ENCODE data around the gene OR5K4.

Gene OR5K4, protein sequence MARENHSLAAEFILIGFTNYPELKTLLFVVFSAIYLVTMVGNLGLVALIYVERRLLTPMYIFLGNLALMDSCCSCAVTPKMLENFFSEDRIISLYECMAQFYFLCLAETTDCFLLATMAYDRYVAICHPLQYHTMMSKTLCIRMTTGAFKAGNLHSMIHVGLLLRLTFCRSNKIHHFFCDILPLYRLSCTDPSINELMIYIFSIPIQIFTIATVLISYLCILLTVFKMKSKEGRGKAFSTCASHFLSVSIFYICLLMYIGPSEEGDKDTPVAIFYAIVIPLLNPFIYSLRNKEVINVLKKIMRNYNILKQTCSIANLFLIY

DNA sequence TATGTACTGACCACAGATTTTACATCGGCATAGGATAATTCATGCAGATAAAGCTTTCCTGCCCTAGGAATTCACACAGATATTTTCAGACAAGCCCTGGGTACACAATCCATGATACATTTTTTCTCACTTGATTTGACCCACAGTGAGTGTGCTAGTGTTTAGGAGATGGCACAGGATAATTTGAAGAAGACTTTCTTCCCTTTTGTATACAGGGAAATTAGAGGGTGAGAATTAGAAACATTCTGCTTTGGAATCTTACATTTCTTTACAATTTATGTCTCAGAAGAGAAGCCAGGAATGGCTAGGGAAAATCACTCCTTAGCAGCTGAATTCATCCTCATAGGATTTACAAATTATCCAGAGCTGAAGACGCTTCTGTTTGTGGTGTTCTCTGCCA lies at the start of gene OR5K4:
TSS of gene OR5K4 (plus strand) at position 301 of the 400 bp plus-strand sequence. CDS start at position 301, 0 bp downstream.
- DNase-seq, result no peak

DNA sequence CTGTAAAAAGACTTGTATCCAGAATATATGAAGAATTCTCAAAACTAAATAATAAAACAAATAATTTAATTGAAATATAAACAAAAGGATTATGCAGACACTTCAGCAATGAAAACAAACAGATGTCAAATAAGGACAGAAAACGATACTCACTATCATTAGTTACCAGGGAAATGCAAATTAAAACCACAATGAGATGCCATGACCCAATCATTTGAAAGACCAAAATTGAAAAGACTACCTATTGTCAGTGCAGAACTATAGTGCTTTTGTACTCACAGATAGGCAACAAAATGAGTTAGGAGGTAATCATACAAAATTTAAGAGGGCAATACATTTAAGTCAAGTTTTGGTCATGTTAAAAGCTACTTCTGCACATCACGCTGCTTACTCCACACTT lies 31.6 kb upstream of the OR5K4 start:
- DNase-seq, result no peak

DNA sequence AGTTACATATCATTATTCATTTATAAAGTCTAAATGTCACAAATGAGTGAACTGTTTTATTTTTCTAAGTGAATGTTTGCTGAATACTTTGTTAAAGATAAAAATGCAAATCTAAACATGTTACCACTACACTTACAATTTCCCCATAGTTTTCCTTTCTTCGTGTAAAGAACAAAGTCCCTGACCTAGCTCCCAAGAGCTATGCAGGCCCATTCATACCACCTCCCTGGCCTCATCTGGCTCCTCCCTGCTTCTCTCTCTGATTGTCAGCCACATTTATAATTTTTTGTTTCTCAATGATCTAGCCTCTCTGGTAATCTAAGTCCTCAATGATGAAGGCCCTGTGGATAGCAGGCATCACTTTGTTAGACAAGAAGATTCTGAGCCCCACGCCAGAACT lies 31.0 kb upstream of the OR5K4 start:
- DNase-seq, result no peak

DNA sequence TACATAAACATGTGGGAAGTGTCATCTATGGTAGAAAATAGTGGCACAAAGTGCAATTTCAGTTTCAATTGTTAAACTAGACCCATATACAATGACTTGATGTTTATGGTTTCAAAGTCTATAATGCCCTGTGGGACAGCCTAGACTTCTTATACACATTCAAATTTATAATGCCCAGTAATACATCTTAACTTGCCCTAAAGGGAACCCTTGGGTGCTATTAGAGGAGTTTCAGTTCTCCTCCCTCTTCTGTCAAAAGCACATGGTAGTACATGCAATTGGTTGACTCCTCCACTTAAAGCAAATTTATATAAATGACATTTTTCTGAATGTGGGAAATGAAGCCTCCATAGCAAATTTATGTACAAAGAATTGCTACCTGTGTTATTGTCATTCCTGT lies 30.2 kb upstream of the OR5K4 start:
- no peak for DNase-seq

DNA sequence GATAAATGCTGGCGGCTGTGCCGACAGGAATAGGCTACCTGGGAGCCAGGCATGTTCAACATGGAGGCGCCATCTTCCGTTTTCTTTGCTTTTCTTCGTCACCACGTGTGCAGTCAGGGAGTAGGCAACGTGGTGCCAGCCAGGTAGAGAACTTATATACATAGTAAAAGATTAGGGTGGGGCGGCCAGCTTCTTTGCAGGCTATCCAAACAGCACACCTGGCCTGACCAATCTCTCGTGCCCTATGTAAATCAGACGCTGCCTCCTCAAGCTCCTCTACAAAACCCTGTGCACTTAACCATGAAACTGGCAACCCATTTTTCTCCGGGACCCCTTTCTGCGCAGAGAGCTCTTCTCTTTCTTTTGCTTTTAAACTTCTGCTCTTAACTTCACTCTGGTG lies 28.6 kb upstream of the OR5K4 start:
- no peak for DNase-seq

DNA sequence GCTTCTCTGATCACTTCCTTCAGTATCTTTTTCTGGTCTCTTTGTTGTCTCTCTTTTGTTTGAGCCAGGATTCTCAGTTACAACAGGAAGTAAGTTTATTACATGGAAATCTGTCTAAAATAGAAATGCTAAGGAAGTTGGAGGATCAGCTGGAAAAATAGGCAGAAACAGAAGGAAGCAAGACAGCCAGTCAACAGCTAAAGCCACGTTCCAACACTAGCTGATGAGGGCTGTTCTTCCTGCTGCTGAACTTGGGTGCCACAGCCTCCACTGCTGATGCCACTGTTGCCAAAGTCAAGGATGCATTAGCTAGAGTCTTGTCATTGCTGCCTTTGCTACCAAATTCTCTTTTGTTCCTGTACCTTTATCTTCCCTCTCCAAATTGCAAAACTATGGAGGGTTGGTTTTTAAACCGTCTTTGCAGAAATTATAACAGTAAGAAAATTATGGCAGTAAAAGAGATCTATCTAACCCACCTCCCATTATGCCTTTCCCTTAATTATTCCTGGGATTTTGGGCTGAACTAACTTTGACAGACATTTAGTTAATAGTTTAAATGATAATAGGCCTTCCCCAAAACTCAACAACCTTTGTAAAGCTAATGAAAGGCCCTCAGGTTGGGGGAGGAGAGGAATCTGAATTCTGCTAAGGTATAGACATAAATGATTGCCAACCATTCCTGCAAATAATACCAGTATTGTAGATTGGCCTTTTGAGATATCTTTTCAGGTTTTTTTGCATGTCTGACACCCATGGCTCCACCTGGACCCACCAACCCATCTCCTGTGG lies 27.4 kb upstream of the OR5K4 start:
- no peak for DNase-seq

DNA sequence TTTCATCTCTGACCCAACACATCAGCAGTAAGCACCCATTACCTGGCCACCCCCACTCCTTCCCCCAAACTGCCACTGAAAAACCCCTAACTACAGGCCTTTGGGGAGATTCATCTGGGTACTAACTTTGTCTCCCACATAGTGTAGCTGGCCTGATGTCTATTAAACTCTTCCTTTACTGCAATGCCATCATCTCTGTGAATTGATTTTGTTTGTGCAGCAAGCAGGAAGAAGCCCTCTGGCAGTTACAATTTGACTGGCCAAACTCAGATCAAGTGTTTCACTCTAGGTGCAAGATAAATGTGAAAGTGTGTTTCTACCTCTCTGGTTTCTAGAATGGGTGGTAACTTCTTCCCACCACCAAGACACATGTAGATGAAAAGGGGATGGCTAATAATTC lies 26.7 kb upstream of the OR5K4 start:
- no peak for DNase-seq

DNA sequence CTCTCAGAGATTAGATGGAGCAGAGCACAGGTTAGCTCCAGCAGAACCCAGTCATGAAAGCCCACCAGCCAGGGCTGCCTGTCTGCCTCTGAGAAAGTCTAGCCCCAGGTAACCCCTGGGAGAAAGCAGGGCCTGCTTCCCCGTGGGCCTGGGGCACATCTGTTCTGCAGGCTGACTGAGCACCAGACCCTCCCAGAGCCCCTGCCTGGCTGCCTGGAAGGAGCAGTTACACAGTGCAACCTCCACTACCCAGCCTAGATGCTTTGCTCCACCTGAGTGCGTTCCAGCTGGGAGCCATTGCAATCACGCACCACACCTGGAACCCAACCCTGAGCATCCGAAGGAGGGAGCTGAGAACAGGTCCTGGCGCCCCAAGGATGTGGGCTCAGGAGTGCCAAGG lies 24.7 kb upstream of the OR5K4 start:
- no peak for DNase-seq

DNA sequence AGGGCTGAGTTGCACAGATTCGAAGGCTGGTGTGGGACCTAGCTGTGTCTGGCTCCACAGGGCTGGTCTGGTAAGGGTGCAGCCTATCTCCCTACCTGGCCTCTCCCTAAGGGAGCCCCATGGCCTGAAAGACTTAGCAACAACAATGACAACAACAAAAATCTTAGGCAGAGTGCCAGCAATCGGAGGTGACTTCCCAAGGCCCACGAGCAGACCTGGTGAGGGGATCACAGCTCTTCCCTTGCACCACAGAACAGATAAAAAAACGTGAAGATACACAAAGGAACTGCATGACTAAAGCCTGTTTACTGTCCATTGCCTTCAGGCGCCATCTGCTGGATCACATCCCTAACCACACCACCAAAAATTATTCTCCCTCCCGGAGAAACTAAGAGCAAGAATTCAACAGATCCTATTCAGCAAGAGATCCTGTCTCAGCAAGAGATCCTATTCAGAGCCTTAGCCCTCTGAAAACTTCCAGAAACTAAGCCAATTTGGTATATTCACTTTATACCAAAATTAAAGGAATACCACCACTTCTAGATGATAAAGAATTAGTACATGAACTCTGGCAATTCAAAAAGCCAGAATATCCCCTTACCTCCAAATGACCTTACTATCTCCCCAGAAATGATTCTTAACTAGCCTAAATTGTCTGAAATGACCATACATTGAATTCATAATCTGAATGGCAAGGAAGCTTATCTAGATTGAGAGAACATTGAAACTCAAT lies 24.1 kb upstream of the OR5K4 start:
- no peak for DNase-seq

DNA sequence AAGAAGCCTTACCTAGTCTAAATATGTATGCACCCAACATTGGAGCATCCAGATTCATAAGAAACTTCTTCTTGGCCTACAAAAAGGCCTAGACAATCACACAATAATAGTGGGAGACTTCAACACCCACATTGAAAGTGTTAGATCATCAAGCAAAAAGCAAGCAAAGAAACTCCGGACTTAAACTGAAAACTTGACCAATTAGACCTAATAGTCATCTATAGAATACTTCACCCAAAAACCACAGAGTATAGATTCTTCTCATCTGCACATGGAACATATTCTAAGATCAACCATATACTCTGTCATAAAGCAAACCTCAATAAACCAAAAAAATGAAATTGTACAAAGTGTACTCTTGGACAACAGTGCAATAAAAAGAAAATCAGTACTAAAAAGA lies 22.3 kb upstream of the OR5K4 start:
- no peak for DNase-seq

DNA sequence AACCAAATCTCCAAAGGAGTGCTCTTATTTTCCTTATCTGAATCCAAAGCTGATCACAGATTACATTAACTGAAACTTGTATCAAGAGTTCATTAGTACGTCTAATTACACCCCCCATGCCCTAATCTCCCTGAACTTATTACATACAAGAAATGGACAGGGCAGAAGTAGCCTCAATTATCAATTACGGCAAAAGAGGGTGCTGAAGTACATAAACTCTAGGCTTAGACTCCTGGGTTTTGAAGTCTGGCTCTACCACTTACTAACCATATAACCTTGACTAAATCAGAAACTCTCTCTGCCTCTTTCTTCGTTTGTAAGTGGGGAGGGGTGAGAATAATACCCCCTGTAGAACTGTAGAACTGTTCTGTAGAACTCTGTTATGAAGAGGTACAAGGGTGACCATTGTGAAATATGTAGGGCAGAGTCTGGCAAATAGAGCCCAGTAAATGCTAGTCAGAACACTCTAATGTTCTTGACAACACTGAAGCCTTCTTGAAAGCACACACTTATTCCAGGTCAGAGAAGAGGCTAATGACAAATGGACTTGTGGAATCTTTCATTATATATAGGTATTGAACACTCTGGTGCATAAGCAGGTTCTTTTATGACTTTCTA lies 19.6 kb upstream of the OR5K4 start:
- DNase-seq, result no peak

DNA sequence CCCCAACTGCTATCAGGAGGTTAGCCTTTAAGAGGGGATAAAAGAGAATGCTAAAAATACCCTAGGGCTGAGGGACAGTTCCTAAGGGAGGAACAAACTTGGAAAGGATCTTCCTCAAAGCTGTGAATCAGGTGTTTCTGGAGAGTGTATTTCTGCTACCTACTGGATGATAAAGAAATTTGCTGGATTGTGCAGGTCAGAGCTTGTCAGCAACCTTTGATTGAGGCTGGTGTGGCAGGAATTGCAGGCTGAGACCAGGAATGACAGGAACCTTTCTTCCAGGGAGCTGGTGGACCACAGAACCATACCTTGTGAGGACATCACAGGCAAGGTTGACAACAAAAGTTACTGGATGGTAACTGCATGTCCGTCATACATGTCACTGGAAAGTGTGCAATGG lies 14.6 kb upstream of the OR5K4 start:
- no peak for DNase-seq

DNA sequence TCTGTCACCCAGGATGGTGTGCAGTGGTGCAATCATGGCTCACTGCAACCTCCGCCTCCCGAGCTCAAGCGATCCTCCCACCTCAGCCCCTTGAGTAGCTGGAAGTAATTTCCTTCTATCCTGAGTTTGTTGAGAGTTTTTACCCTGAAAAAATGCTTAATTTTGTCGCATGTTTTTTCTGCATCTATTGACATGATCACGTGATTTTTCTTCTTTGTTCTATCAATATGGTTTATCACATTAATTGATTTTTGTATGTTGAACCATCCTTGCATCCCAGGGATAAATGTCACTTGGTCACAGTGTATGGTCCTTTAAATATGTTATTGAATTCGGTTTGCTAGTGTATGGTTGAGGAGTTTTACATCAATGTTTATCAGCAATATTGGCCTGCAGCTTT lies 11.9 kb upstream of the OR5K4 start:
- DNase-seq, result no peak

DNA sequence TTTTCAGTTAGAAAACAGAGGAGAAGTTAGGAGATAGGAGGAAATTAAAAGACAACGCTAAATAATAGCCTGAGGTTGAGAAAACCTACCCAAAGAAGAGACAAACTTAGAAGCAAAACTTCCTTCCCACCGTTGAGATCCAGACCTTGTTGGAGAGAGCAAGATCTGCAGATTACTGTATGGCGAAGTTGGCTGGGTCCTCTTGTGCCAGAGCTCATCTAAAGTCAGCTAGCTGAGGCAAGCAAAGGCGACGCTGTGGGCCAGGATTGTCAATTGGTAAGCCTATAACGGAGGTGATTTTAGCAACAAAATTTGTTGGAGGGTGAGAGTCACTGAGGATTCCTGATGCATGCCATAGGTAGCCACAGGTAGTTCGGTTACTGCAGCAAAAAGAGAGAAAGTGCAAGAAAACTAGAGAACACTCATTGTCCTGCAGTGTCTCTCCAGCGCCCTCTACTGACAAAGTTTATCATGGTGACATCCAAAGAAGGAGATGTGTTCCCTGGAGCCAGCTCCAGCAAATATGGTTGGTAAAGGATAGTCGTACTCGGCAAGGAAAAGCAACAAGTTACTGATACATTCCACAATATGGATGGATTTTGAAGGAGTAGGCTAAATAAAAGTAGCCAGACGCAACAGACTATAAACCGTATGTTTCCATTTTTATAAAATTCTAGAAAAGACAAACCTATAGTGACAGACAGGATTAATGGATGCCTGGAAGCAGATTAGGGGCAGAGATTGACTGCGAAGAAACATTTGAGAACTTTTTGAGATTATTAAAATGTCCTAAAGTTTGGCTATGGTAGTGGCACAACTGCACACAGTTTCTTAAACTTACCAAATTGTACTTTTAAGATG lies 9.8 kb upstream of the OR5K4 start:
- DNase-seq, result no peak

DNA sequence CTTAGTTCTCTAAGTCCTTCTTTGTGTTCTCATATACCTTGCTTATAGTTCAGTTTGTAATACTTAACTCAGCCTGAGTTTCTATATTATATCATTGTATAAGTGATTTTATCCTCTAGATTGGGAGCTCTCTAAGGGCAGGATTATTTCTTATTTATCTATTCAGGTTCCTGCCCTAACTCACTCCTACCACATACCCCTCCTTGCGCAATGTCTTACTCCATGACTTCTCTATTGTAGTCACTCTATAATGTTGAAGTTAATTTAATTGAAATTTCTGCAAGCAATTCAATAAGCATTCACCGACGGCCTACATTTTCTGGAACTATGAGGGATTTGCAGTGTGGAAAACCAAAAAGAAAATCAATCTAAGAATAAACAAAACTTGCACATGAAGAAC lies 3.6 kb upstream of the OR5K4 start:
- no peak for DNase-seq

DNA sequence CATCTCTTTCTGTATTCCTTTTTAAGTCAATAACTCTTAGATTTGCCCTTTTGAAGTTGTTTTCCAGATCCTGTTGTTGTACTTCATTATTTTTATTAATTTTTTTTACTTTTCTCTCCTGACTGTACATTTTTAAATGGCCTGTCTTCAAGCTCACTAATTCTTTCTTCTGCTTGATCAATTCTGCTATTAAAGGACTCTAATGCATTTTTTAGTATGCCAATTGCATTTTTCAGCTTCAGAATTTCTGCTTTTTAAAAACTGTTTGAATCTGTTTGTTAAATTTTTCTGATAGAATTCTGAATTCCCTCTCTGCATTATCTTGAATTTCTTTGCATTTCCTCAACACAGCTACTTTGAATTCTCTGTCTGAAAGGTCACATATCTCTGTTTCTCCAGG lies 5.6 kb downstream of the OR5K4 start:
- DNase-seq, result no peak

DNA sequence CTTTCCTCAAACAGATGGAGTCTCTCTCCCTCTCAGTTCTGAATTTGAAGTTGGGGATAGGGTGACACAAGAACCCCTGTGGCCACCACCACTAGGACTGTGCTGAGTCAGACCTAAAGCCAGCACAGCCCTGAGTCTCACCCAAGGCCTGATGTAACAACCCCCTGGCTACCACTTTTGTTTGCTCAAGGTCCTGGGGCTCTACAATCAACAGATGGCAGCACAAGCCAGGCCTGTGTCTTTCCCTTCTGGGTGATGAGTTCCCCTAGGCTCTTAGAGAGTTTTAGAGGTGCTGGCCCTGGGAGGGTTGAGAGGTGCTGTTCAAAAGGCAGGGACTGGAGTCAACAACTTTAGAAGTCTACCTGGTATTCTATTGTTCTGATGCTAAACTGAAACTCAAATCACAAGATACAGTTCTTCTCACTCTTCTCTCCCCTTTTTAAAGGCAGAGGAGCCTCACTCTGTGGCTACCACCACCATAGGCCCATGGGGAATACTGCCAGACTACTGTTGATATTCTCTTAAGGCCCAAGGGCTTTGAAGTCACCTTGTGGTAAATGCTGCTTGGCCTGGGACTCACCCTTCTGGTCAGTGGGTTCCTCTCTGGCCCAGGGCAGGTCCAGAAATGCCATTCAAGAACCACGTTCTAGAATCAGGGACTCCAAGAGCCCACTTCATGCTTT lies 6.5 kb downstream of the OR5K4 start:
- no peak for DNase-seq

DNA sequence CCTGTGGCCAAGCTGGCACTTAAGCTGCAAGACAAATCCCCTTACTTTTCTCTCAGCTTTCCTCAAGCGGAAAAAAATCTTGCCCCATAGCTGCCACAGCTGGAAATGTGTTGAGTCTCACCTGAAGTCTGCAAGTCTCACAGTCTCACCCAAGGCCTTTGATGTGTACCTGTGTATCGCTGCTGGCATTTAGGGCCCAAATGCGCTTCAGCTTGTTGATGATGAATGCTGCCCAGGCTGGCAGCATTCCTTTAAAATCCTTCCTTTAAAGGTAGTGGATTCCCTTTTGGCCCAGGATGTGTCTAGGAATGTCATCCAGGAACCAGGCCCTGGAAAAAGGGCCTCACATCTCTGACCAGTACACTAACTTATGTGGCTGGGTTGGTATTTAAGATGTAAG lies 7.0 kb downstream of the OR5K4 start:
- no peak for DNase-seq

DNA sequence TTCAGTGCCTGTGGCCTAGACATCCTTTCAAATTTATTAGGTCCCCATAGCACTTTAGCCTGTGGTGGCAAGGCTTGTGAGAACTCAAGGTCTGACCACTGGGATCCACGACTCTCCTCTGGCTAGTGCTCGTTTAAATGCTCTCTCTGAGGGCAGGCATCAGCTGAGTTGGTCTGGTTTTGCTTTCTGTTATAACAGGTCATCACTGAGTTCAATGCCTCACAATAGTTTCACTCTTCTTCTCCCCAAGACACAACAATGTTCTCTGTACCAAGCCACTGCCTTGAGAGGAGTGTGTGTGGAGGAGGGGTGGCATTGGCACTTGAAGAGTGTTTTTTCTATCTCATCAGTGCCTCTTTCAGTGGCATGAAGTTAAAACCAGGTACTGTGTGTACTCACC lies 7.6 kb downstream of the OR5K4 start:
- DNase-seq, result no peak

DNA sequence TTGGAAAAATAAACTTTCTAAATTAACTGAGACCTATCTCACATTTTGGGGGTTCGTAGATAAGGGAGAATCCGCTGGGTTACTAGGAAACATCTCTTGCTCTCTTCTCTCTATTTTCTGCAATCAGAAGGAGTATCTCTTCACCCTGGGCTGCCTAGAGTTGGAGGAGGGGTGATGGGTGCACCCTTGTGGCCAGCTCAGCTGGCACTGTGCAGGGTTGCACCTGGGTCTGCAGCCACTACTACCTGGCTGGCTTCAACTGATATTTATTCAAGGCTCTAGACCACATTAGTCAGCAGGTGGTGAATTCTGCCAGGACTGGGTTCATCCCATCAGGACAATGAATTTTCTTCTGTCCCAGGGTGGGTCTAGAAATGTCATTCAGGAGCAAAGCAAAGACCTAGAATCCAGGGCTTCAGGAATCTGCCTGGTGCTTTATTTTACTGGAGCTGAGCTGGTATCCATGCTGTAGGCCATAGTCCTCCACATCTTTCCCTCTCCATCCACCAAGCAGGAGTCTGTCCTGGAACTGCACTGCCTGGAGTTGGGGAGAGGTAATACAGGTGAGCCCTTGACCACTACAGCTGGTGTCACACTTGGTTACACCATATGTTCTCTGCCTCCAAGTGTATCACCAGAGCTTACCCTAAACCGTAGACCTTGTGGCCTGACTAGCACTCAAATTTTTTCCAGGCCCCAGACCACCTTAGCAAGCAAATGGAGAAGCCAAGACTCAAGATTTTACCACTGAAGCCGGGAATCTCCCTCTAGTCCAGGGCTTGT lies 14.0 kb downstream of the OR5K4 start:
- DNase-seq, result no peak

DNA sequence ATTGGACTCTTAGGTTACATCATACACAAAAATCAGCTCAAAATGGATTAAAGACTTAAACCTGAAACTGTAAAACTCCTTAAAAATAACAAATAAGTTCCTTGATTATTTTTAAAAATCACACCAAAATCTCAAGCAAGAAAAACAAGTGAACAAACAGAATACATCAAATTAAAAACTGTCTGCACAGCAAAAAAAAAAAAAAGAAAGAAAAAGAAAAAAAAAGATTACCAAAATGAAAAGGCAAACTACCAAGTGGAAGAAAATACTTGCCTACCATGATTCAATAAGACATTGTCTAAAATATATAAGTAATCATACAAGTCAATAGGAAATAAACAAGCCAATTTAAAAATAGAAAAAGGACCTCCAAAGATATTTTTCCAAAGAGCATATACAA lies 17.5 kb downstream of the OR5K4 start:
- no peak for DNase-seq
